A673 (cell line): ENCODE measurements around the gene MSRB3. TPM values are rescaled to one million over a fixed set of nuclear protein-coding genes. Genes with fewer than 3 reads are reported as not detected.
A peak's percentile ranks its signal among the peaks of the same experiment; 100 is the strongest.

Experiments used
- BruUV-seq: library from RNA; stranded (reverse); fragments of 400-500 nt; replicated peaks from 2 replicates; lab custom pipeline; 2021; lab: Mats Ljungman, UMichigan
- CTCF ChIA-PET: fragments of 300-600 bp; sonication (Branson Sonifier 250); formaldehyde crosslinking; loops from one replicate; lab custom pipeline; 2022; ENCODE audit warnings: antibody characterized with exemption; lab: Charles Lee
- POLR2A ChIA-PET: fragments of 300-600 bp; sonication (Branson Sonifier 250); formaldehyde crosslinking; loops from one replicate; lab custom pipeline; 2022; ENCODE audit warnings: antibody characterized with exemption; ENCODE audit not compliant: low non-redundant PET; lab: Charles Lee
- DNase-seq: peaks from one replicate; pipeline ENCODE4 v3.0.0-alpha.2; 2015; ENCODE audit warnings: low spot score
- H3K27ac ChIP-seq: fragments of 200-600 bp; sonication (generic); 2 replicates; pipeline ENCODE4 v1.5.1; 2016; ENCODE audit warnings: mixed run types, low read depth, mild to moderate bottlenecking, mixed read lengths, antibody characterized with exemption, low read length; ENCODE audit not compliant: poor library complexity, severe bottlenecking
- H3K27me3 ChIP-seq: fragments of 200-600 bp; sonication (generic); replicated peaks from 2 replicates; pipeline ENCODE4 v1.6.1; 2017; ENCODE audit warnings: mixed run types, low read depth, mild to moderate bottlenecking, mixed read lengths, antibody characterized with exemption, low read length; ENCODE audit not compliant: insufficient read depth, poor library complexity
- H3K36me3 ChIP-seq: fragments of 200-600 bp; sonication (generic); 2 replicates; pipeline ENCODE4 v1.6.1; 2016; ENCODE audit warnings: mixed run types, mild to moderate bottlenecking, mixed read lengths, antibody characterized with exemption, low read length; ENCODE audit not compliant: insufficient read depth, poor library complexity, severe bottlenecking
- H3K4me1 ChIP-seq: fragments of 200-600 bp; sonication (generic); 2 replicates; pipeline ENCODE4 v1.6.1; 2017; ENCODE audit warnings: mixed run types, mild to moderate bottlenecking, mixed read lengths, antibody characterized with exemption, low read length; ENCODE audit not compliant: insufficient read depth, poor library complexity, severe bottlenecking
- H3K4me3 ChIP-seq: fragments of 200-600 bp; sonication (generic); 2 replicates; pipeline ENCODE4 v1.5.1; 2016; ENCODE audit warnings: low read depth, mixed run types, mild to moderate bottlenecking, mixed read lengths, low read length; ENCODE audit not compliant: poor library complexity, severe bottlenecking
- H3K9me3 ChIP-seq: fragments of 200-600 bp; sonication (generic); 2 replicates; pipeline ENCODE4 v1.6.1; 2016; ENCODE audit warnings: mixed run types, low read depth, mild to moderate bottlenecking, mixed read lengths, antibody characterized with exemption, low read length; ENCODE audit not compliant: poor library complexity, severe bottlenecking
- EZH2 ChIP-seq: fragments of 200-600 bp; sonication (generic); IDR thresholded peaks from 2 replicates; pipeline ENCODE4 v1.6.1; 2017; ENCODE audit warnings: borderline replicate concordance, low read depth, mild to moderate bottlenecking, mixed read lengths, antibody characterized with exemption, low read length; ENCODE audit not compliant: poor library complexity, severe bottlenecking
- intact Hi-C: fragments of 100-400 bp; cut with micrococcal nuclease; formaldehyde crosslinking; loops from one replicate; pipeline ENCODE4 v1.10.0; 2022; ENCODE audit not compliant: unreplicated experiment
- total RNA-seq: library from RNA; stranded (reverse); gene quantifications from 2 replicates; pipeline ENCODE4 v1.2.3, GENCODE V29; 2021
- TF ChIP-seq, protein P1 (sequence below): fragments of 300-800, 200-600 bp; sonication (generic); conservative IDR thresholded peaks from 2 replicates; pipeline ENCODE4 v1.5.1; 2017; ENCODE audit warnings: low read depth, mild to moderate bottlenecking, antibody characterized with exemption, low read length, moderate library complexity, mixed read lengths

MSRB3 gene
- total RNA-seq, 1 experiment from 2014 or later: 2.1 TPM

DNA sequence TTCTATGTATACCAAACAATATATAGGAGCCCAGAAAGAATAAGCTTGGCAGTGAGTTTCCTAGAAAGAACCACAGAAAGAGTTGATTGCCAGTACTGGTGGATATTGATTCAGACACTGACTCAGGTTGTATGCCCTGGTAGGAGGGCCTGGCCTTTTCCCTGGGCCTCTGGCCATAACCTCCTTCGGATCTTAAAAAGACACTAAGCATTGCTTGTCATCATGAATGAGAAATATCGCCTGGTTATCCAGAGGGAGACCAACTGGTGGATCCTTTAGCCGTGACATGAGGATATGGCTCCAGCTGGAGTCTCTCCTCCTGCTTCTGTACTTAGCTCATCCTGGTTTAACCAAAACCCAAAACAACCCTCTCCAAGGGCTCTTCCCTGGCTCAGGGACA lies 231.5 kb downstream of the MSRB3 start:
- TF ChIP-seq, protein P1, sequence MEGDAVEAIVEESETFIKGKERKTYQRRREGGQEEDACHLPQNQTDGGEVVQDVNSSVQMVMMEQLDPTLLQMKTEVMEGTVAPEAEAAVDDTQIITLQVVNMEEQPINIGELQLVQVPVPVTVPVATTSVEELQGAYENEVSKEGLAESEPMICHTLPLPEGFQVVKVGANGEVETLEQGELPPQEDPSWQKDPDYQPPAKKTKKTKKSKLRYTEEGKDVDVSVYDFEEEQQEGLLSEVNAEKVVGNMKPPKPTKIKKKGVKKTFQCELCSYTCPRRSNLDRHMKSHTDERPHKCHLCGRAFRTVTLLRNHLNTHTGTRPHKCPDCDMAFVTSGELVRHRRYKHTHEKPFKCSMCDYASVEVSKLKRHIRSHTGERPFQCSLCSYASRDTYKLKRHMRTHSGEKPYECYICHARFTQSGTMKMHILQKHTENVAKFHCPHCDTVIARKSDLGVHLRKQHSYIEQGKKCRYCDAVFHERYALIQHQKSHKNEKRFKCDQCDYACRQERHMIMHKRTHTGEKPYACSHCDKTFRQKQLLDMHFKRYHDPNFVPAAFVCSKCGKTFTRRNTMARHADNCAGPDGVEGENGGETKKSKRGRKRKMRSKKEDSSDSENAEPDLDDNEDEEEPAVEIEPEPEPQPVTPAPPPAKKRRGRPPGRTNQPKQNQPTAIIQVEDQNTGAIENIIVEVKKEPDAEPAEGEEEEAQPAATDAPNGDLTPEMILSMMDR: no peak
- no peak for TF ChIP-seq EZH2
- DNase-seq: no peak
- H3K9me3 ChIP-seq: no peaks in the 10 kb centered on the region
- H3K4me3 ChIP-seq: no peak overlapping the region
- no peaks in the 10 kb centered on the region for H3K27me3 ChIP-seq
- H3K27ac ChIP-seq: no peak overlapping the region
- intact Hi-C loops: loop anchor here (2.0 to 5.0 kb wide), 2 partner anchors 201 to 312 kb away; partner anchors contain the start of gene HMGA2
- no TSS peak for BruUV-seq
- H3K36me3 ChIP-seq: no peaks in the 10 kb centered on the region
- peaks cover 23% of the 10 kb centered on the region for H3K4me1 ChIP-seq
- ChIA-PET CTCF (no interaction called here), POLR2A (interaction anchor here (0.6 to 0.7 kb wide), 2 partner anchors 21 to 30 kb away, joined by 3 to 4 read pairs; no protein-coding TSS in a partner anchor)

DNA sequence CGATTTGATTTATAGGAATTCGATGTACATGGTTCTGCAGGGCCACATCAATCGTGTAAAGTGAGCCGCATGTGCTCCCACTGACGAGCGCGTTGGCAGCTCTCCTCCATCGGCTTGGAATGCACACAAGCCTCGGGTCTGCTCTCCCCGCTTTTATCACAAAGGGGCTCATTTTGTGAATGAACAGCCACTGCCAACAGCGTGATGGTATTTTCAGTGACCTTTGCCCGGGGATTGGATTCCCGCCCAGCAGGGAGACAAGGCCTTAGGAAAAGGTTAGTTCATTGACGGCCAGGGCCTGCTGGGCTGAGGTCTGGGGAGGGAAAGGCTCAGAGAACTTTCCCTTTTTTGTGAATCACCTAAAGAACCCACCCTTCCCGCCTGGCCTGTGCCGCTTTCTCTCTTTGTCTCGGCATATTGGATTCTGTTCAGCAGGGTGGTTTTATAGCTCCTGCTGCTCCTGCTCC lies 232.1 kb downstream of the MSRB3 start:
- no peaks in the 10 kb centered on the region for H3K27me3 ChIP-seq

DNA sequence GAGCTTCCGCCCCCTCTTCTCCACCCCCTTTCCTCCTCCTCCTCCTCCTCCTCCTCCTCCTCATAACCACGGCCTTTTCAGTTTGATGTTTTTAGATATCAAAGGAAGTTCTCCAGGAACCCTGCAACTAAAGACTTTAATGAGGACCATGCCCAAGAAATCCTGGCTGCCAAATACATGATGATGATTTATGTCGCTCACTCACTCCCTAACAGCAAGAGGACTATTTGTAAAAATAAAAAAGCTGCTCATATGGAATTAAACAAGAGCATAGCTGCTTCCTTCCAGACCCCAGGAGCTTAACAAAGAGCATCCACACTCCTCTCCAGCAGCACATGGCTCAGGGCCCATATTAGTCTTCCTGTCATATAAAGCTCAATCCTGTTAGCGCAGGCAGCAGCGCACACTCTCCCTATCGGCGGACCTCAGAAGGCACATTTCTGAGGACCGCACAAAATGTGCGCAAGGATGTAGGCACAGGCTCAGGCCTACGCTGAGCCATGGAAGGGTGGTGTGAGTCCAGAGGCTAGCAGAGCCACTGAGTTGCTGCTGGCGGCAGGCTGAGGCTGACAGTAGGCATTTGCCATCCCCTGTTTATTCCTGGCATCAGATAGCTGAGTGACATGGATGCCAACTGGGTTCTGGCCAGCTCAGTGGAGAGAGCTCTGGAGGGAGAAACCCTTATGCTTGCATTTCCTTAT lies 232.8 kb downstream of the MSRB3 start:
- no TSS peak for BruUV-seq
- Histone ChIP-seq H3K27ac (peak overlapping the region; percentile 57), H3K27me3 (no peaks in the 10 kb centered on the region), H3K36me3 (no peaks in the 10 kb centered on the region), H3K9me3 (no peaks in the 10 kb centered on the region), H3K4me1 (peaks cover 23% of the 10 kb centered on the region), H3K4me3 (no peak overlapping the region)
- POLR2A ChIA-PET: interaction anchor here (0.6 kb wide), 2 partner anchors 555 to 882 kb away, joined by 3 to 4 read pairs; no protein-coding TSS in a partner anchor
- peak; percentile 91 for DNase-seq
- CTCF ChIA-PET: interaction anchor here (0.6 to 1.2 kb wide), 6 partner anchors 25 to 606 kb away, joined by 3 to 7 read pairs (median 4); no protein-coding TSS in a partner anchor
- intact Hi-C loops: loop anchor here (2.0 to 5.0 kb wide), 2 partner anchors 202 to 311 kb away; partner anchors contain the start of gene HMGA2
- no peak for TF ChIP-seq EZH2
- TF ChIP-seq, protein P1: peak; percentile 42; the same call in 1 of the 2 replicates

More for the DNA sequence above, 232.1 kb downstream of the MSRB3 start:
- TF ChIP-seq EZH2: no peak
- TF ChIP-seq, protein P1: no peak
- no TSS peak for BruUV-seq
- intact Hi-C loops: loop anchor here (2.0 to 5.0 kb wide), 2 partner anchors 202 to 312 kb away; partner anchors contain the start of gene HMGA2
- H3K9me3 ChIP-seq: no peaks in the 10 kb centered on the region
- ChIA-PET CTCF (interaction anchor here (0.6 to 1.0 kb wide), 4 partner anchors 26 to 607 kb away, joined by 3 to 6 read pairs (median 4); no protein-coding TSS in a partner anchor), POLR2A (interaction anchor here (0.6 to 0.7 kb wide), 3 partner anchors 21 to 555 kb away, joined by 3 read pairs; no protein-coding TSS in a partner anchor)
- peak overlapping the region; percentile 57 for H3K27ac ChIP-seq
- DNase-seq: peak; percentile 72
- H3K4me1 ChIP-seq: peaks cover 23% of the 10 kb centered on the region
- no peaks in the 10 kb centered on the region for H3K36me3 ChIP-seq
- peak overlapping the region; percentile 11 for H3K4me3 ChIP-seq
